Neuronal stem cell (in vitro differentiated cells): Measurements from ENCODE around the gene HMGA1.

Experiments used
- DNase-seq: peaks from one replicate; pipeline ENCODE4 v3.0.0-alpha.2; 2013; ENCODE audit warnings: low spot score
- H2AFZ ChIP-seq: one replicate; pipeline ENCODE4 v1.6.1; 2013; ENCODE audit warnings: mild to moderate bottlenecking, low read length, inconsistent platforms
- H2AK5ac ChIP-seq: 2 replicates; pipeline ENCODE4 v1.6.1; 2013; ENCODE audit warnings: low read depth, mild to moderate bottlenecking, inconsistent platforms, low read length, moderate library complexity, mixed read lengths
- H2BK120ac ChIP-seq: 2 replicates; pipeline ENCODE4 v1.6.1; 2013; ENCODE audit warnings: low read depth, mild to moderate bottlenecking, inconsistent platforms, low read length, moderate library complexity, mixed read lengths
- H2BK12ac ChIP-seq: one replicate; pipeline ENCODE4 v1.6.1; 2013; ENCODE audit warnings: low read length, inconsistent platforms
- H2BK15ac ChIP-seq: 2 replicates; pipeline ENCODE4 v1.6.1; 2013; ENCODE audit warnings: mild to moderate bottlenecking, low read length, inconsistent platforms, mixed read lengths
- H2BK5ac ChIP-seq: one replicate; pipeline ENCODE4 v1.6.1; 2013; ENCODE audit warnings: inconsistent platforms, mild to moderate bottlenecking, low read length, moderate library complexity
- H3K14ac ChIP-seq: one replicate; pipeline ENCODE4 v1.6.1; 2013; ENCODE audit warnings: low read length, inconsistent platforms
- H3K18ac ChIP-seq: 2 replicates; pipeline ENCODE4 v1.6.1; 2013; ENCODE audit warnings: low read length, inconsistent platforms
- H3K23ac ChIP-seq: 2 replicates; pipeline ENCODE4 v1.6.1; 2013; ENCODE audit warnings: low read depth, mild to moderate bottlenecking, mixed read lengths, low read length, inconsistent platforms; ENCODE audit not compliant: poor library complexity
- H3K27ac ChIP-seq: replicated peaks from 3 replicates; pipeline ENCODE4 v1.5.1; 2013; ENCODE audit warnings: low read length, inconsistent platforms
- H3K27me3 ChIP-seq, 3 experiments: 2 replicates each; pipeline ENCODE4 v1.6.1; 2013; ENCODE audit warnings: low read length in 3 of 3, mild to moderate bottlenecking in 2 of 3, inconsistent platforms in 1 of 3, low read depth in 1 of 3, mixed read lengths in 1 of 3, moderate library complexity in 1 of 3; ENCODE audit not compliant: control insufficient read depth in 3 of 3, insufficient read depth in 3 of 3
- H3K36me3 ChIP-seq, 2 donors: replicated peaks in 1 of 2; 2 replicates each; pipeline ENCODE4 v1.6.1; 2013; ENCODE audit warnings: low read length in 2 of 2; ENCODE audit not compliant: control insufficient read depth in 2 of 2, insufficient read depth in 2 of 2
- H3K4ac ChIP-seq: 2 replicates; pipeline ENCODE4 v1.6.1; 2013; ENCODE audit warnings: inconsistent platforms, mild to moderate bottlenecking, low read length, moderate library complexity
- H3K4me1 ChIP-seq, 2 donors: 1 replicate in 1 of 2; 2 replicates in 1 of 2; pipeline ENCODE4 v1.6.1; 2013; ENCODE audit warnings: low read length in 2 of 2, low read depth in 1 of 2; ENCODE audit not compliant: control insufficient read depth in 2 of 2, insufficient read depth in 1 of 2
- H3K4me2 ChIP-seq: one replicate; pipeline ENCODE4 v1.6.1; 2013; ENCODE audit warnings: mild to moderate bottlenecking, low read length, inconsistent platforms; ENCODE audit not compliant: insufficient read depth, poor library complexity, severe bottlenecking
- H3K4me3 ChIP-seq, 2 donors: 2 replicates each; pipeline ENCODE4 v1.5.1; 2013; ENCODE audit warnings: low read length in 2 of 2, mild to moderate bottlenecking in 2 of 2, inconsistent platforms in 1 of 2, moderate library complexity in 1 of 2
- H3K79me1 ChIP-seq: one replicate; pipeline ENCODE4 v1.6.1; 2013; ENCODE audit warnings: low read depth, mild to moderate bottlenecking, inconsistent platforms, low read length, moderate library complexity
- H3K9ac ChIP-seq: one replicate; pipeline ENCODE4 v1.6.1; 2013; ENCODE audit warnings: mild to moderate bottlenecking, low read depth, low read length, inconsistent platforms; ENCODE audit not compliant: poor library complexity
- H3K9me3 ChIP-seq, 2 donors: replicated peaks in 1 of 2; 2 replicates each; pipeline versions ENCODE3 to v1.6.1; 2013; ENCODE audit warnings: low read length in 2 of 2, mild to moderate bottlenecking in 2 of 2, inconsistent platforms in 1 of 2, low read depth in 1 of 2, mixed read lengths in 1 of 2, moderate library complexity in 1 of 2; ENCODE audit not compliant: control insufficient read depth in 2 of 2, insufficient read depth in 1 of 2
- H4K8ac ChIP-seq: one replicate; pipeline ENCODE4 v1.6.1; 2013; ENCODE audit warnings: low read depth, mild to moderate bottlenecking, inconsistent platforms, low read length, moderate library complexity
- H4K91ac ChIP-seq: one replicate; pipeline ENCODE4 v1.6.1; 2013; ENCODE audit warnings: low read length, low read depth, mild to moderate bottlenecking, inconsistent platforms; ENCODE audit not compliant: poor library complexity
- WGBS, 2 donors: extraction: QIAGEN DNeasy Blood & Tissue Kit; methylation state at CpG; one replicate each; pipeline ENCODE4 v1.1.7; 2013; ENCODE audit warnings: missing lambda C conversion rate in 2 of 2, mixed read lengths in 1 of 2; ENCODE audit not compliant: insufficient read length in 2 of 2, insufficient replicate concordance in 1 of 2; ENCODE audit errors: extremely low coverage in 2 of 2; 5-methylcytosine and 5-hydroxymethylcytosine counted together

HMGA1 gene

GRCh38 chr6:34242252-34243130 is 5.8 kb downstream of the HMGA1 start:
- Histone ChIP-seq H3K4ac (no peak overlapping the region), H2BK12ac (no peak overlapping the region), H2BK120ac (no peak overlapping the region), H3K18ac (no peak overlapping the region), H3K27me3 (no peaks in the 10 kb centered on the region), H3K36me3 (peaks cover 36 to 70% of the 10 kb centered on the region in 2 donors), H4K8ac (no peak overlapping the region), H3K23ac (no peak overlapping the region), H2BK5ac (no peak overlapping the region), H2BK15ac (no peak overlapping the region), H3K4me3 (no peak overlapping the region), H3K9ac (no peak overlapping the region), H3K4me1 (peaks cover 11 to 14% of the 10 kb centered on the region in 2 donors), H3K4me2 (no peak overlapping the region), H3K27ac (no peak overlapping the region), H2AFZ (no peak overlapping the region), H2AK5ac (no peak overlapping the region), H4K91ac (no peak overlapping the region), H3K79me1 (peaks cover 7% of the 10 kb centered on the region), H3K14ac (no peak overlapping the region), H3K9me3 (no peaks in the 10 kb centered on the region)
- no CpG with 5 or more reads among the region's 7 CpGs for WGBS, 2 donors
- DNase-seq, result no peak

DNA sequence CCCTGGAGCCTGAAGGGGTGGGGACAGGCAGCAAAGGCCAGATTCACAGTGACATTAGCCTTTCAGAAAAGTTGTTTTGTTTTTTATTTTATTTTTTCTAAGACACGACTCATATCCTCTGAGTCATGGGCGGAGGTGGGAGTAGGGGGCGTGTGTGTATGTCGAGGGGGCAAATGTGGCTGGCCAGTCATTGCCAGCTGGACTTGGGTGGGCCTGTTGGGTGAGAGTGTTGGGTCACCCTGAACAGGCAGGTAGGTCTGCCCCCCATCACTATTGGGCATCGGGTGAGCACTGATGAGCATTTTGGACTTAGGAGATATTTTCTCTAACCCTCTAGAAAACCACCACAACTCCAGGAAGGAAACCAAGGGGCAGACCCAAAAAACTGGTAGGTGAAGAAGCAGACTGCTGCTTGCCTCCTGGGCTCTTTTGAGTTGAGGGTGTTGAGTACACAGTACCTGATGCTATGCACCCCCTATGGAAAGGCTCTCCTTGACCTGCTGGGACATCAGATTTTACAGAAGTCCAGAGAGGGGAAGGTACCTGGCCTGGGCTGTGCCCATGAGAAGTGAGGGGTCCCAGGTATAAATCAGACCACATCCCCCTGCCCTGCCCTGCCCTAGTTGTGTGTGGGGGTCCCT is 6.6 kb downstream of the HMGA1 start:
- Histone ChIP-seq H4K91ac (no peak overlapping the region), H2BK15ac (no peak overlapping the region), H2AK5ac (no peak overlapping the region), H4K8ac (no peak overlapping the region), H3K4me3 (no peak overlapping the region), H3K18ac (no peak overlapping the region), H2BK120ac (no peak overlapping the region), H3K4me2 (no peak overlapping the region), H3K9me3 (no peaks in the 10 kb centered on the region), H3K36me3 (peaks cover 36 to 70% of the 10 kb centered on the region in 2 donors), H3K79me1 (peaks cover 7% of the 10 kb centered on the region), H3K27ac (no peak overlapping the region), H3K4ac (no peak overlapping the region), H2AFZ (no peak overlapping the region), H2BK5ac (peak overlapping the region; percentile 20), H3K27me3 (no peaks in the 10 kb centered on the region), H3K23ac (peak overlapping the region; percentile 35), H2BK12ac (no peak overlapping the region), H3K4me1 (peaks cover 12 to 18% of the 10 kb centered on the region in 2 donors), H3K14ac (no peak overlapping the region), H3K9ac (no peak overlapping the region)
- no peak for DNase-seq
- no CpG with 5 or more reads among the region's 5 CpGs for WGBS, 2 donors

GRCh38 chr6:34243901-34244884 is 7.5 kb downstream of the HMGA1 start:
- Histone ChIP-seq H3K14ac (no peak overlapping the region), H3K79me1 (peaks cover 7% of the 10 kb centered on the region), H3K36me3 (peaks cover 36 to 65% of the 10 kb centered on the region in 2 donors), H2BK15ac (no peak overlapping the region), H2AFZ (no peak overlapping the region), H3K9me3 (peaks cover 0 to 1% of the 10 kb centered on the region in 2 donors), H4K8ac (no peak overlapping the region), H3K9ac (no peak overlapping the region), H2AK5ac (no peak overlapping the region), H3K23ac (peak overlapping the region; percentile 46), H3K4me2 (no peak overlapping the region), H2BK12ac (no peak overlapping the region), H3K4me3 (no peak overlapping the region), H3K18ac (no peak overlapping the region), H3K27me3 (no peaks in the 10 kb centered on the region), H3K27ac (peak overlapping the region; percentile 47), H3K4ac (no peak overlapping the region), H4K91ac (no peak overlapping the region), H2BK120ac (no peak overlapping the region), H3K4me1 (peaks cover 12 to 21% of the 10 kb centered on the region in 2 donors), H2BK5ac (peak overlapping the region; percentile 20)
- WGBS, 2 donors, result no CpG with 5 or more reads among the region's 19 CpGs
- DNase-seq, result no peak
